Central memory CD8-positive, alpha-beta T cell (primary cell): Measurements from ENCODE around the gene TLE4.
A peak's percentile ranks its signal among the peaks of the same experiment; 100 is the strongest.
"Not testable (repeated sequence)": the region's sequence is repeated elsewhere in the genome, so short reads cannot be mapped to it uniquely, and the experiment has no call there.

Experiments
- ATAC-seq: fragments of 150-1000 bp; cut with Tn5 transposase; replicated peaks from 2 replicates; pipeline ENCODE4 v1.10.0; 2022; ENCODE audit warnings: mild to moderate bottlenecking, moderate FRiP score, moderate number of reproducible peaks; ENCODE audit not compliant: poor library complexity, severe bottlenecking; ENCODE audit errors: extremely low read depth
- DNase-seq, 2 donors: peaks; one replicate each; pipeline ENCODE4 v3.0.0; 2021; ENCODE audit warnings: low spot score in 2 of 2
- H3K27ac Mint-ChIP-seq: one replicate; pipeline ENCODE4 v1.8.0; 2022; ENCODE audit warnings: low read depth, mild to moderate bottlenecking, moderate library complexity, mixed read lengths
- H3K27me3 Mint-ChIP-seq: one replicate; pipeline ENCODE4 v1.8.0; 2022; ENCODE audit warnings: mixed read lengths
- H3K36me3 Mint-ChIP-seq: one replicate; pipeline ENCODE4 v1.8.0; 2022; ENCODE audit warnings: mild to moderate bottlenecking, moderate library complexity, mixed read lengths; ENCODE audit not compliant: insufficient read depth
- H3K4me1 Mint-ChIP-seq: one replicate; pipeline ENCODE4 v1.8.0; 2022; ENCODE audit warnings: mixed read lengths
- H3K4me3 Mint-ChIP-seq: one replicate; pipeline ENCODE4 v1.8.0; 2022; ENCODE audit warnings: mild to moderate bottlenecking, moderate library complexity, mixed read lengths
- H3K9me3 Mint-ChIP-seq: one replicate; pipeline ENCODE4 v1.8.0; 2022; ENCODE audit warnings: mixed read lengths

TLE4 gene

DNA sequence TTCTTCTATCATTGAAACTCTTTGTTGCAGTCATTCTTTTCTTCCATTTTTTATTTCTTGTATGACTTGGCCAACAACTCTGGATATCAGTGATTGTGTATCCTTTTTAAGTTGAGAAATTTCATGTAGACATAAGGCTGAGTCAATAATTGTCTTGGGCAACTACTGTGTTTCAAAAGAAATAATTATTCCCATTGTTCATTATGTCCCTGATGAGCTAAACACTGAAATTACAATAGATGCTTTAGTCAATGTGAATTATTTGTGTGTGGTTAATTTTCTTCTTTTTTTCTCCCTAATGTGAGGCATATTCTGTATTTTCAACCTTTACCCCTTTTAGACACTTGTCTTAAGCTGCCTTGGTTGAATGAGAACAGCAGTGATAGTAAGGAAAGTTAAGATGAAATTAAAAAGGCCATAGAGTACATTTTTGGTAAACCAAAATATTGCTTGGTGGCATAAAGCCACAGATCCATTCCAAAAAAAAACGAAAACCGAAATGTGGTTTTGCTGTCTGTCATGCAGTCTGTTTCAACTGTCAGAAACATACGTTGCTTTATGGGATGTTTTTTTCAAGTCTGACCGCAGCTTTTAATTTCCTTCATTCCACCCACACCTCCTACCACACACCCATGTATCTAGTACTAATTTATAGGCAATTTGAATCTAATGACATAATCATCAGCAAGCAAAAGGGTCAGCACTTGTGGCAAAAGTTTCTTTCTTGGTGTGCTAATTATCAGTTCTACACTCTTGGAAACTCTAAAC is 21.1 kb downstream of the TLE4 start:
- Mint-ChIP-seq H3K27ac (no peak overlapping the region), H3K4me3 (peak overlapping the region; percentile 31)

DNA sequence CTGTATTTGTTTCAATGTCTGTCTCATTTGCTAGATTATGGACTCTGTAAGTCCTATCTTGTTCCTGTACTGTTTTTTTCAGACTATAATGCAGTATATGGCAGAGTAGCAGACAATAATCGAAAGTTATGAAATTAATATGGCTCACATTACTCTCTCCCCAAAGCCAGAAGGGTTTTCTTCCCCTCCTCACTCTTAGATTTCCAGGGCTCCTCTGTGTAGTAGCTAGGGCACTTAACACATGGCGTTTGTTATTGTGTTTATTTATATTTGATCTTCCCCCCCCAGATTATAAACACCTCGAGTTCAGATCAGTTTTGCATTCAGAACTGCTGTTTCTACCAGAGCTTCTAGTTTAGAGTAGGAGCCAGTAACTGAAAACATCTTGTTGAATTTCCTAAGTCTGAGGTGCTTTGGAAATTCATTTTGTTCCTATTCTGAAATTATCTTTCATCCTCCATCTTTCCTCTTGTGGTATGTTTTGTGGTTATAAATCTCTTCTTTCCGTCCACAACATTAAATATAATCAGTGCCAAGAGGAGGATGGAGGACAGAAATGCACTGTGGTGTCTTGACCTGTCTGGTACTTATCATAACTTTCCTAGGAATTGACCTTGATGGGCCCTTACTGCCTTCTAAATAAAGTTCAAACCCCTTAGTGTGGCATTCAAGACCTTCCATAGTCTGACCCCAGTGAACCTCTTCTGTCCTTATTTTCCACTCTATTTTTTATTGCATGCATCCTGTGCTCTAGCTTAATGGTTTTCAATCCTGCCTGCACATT is 27.0 kb downstream of the TLE4 start:
- ATAC-seq (no peak), DNase-seq (no peak)
- no peaks in the 10 kb centered on the region for H3K36me3 Mint-ChIP-seq
- H3K27ac Mint-ChIP-seq: no peak overlapping the region
- peaks cover 56% of the 10 kb centered on the region for H3K4me1 Mint-ChIP-seq
- H3K4me3 Mint-ChIP-seq: no peak overlapping the region
- no peaks in the 10 kb centered on the region for H3K27me3 Mint-ChIP-seq
- H3K9me3 Mint-ChIP-seq: no peaks in the 10 kb centered on the region

More for the DNA sequence above, 21.1 kb downstream of the TLE4 start:
- ATAC-seq (peak; percentile 80), DNase-seq (no peak)
- H3K36me3 Mint-ChIP-seq: peaks cover 9% of the 10 kb centered on the region
- H3K9me3 Mint-ChIP-seq: no peaks in the 10 kb centered on the region
- peaks cover 77% of the 10 kb centered on the region for H3K4me1 Mint-ChIP-seq
- no peaks in the 10 kb centered on the region for H3K27me3 Mint-ChIP-seq

DNA sequence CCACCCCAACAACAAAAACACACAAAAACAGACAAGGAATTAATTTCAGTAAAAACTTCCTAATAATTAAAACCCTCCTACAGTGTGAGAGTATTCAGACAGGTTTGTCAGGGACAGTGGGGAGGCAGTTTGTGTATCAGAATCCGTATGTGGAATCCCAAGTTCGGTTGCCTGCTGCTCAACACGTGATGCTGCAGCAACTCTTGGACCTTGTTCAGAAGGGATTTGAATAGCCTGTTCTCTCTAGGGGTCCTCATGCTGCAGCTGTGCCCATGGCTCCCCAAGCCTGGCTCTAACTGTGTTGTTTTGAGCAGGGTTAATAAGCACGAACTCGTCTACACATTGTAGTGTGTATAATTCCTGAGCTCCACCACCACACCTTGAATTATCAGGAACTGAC is 28.7 kb downstream of the TLE4 start:
- Mint-ChIP-seq H3K36me3 (no peaks in the 10 kb centered on the region), H3K9me3 (no peaks in the 10 kb centered on the region), H3K27ac (no peak overlapping the region), H3K4me3 (no peak overlapping the region), H3K27me3 (no peaks in the 10 kb centered on the region), H3K4me1 (peaks cover 43% of the 10 kb centered on the region)
- DNase-seq: no peak
- no peak for ATAC-seq

DNA sequence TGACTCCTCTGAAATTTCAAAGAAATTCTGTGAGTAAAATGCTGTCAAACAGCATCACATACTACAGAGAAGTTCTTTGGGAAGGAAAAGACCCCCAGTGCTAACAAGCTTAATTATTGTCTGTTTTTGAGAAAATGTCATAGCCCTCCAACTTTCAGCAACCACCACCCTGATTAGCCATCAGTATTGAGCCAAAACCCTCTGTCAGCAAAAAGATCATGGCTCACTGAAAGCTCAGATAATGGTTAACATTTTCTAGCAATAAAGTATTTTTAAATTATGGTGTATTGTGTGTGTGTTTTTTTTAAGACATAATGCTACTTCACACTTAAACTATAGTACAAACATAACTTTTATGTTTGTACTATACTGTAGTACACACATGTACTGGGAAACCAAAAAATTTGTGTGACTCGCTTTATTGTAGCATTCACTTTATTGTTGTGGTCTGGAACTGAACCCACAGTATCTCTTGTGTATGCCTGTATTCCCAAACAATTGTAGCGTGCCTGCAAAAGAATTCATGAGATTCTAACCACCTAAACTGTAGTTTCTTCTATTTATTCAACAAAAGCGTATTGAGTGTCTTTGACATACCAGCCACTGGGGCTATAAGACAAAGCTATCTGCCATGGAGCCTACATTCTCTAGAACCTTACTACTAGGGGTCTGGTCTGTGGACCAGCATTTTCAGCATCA is 31.6 kb downstream of the TLE4 start:
- H3K27ac Mint-ChIP-seq: no peak overlapping the region

DNA sequence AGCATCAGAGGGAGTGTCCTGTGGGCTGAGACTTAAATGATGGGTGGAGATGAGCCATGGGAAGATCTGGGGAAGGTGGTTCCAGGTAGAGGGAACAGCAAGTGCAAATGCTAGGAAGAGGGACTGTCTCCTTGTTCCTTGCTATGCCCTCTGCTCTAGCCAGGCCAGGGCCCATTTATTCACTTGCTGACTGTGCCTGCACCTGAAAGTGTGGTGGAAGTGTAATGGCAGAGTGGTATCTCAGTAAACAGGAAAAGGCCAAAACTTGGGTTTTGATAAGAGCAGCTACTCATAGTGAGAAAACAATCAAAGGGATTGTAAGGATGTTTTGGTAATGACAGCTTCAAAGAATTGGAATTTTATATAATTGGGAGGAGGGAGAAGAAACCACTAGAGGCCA is 32.4 kb downstream of the TLE4 start:
- peaks cover 7% of the 10 kb centered on the region for H3K36me3 Mint-ChIP-seq
- H3K9me3 Mint-ChIP-seq: peaks cover 5% of the 10 kb centered on the region
- no peak overlapping the region for H3K27ac Mint-ChIP-seq
- DNase-seq: no peak
- H3K4me3 Mint-ChIP-seq: no peak overlapping the region
- H3K27me3 Mint-ChIP-seq: no peaks in the 10 kb centered on the region
- H3K4me1 Mint-ChIP-seq: peaks cover 36% of the 10 kb centered on the region
- ATAC-seq: no peak

More for the DNA sequence above, 31.6 kb downstream of the TLE4 start:
- ATAC-seq: no peak
- H3K9me3 Mint-ChIP-seq: peaks cover 5% of the 10 kb centered on the region
- no peaks in the 10 kb centered on the region for H3K27me3 Mint-ChIP-seq
- no peak for DNase-seq
- H3K4me3 Mint-ChIP-seq: no peak overlapping the region
- peaks cover 7% of the 10 kb centered on the region for H3K36me3 Mint-ChIP-seq
- H3K4me1 Mint-ChIP-seq: peaks cover 43% of the 10 kb centered on the region

DNA sequence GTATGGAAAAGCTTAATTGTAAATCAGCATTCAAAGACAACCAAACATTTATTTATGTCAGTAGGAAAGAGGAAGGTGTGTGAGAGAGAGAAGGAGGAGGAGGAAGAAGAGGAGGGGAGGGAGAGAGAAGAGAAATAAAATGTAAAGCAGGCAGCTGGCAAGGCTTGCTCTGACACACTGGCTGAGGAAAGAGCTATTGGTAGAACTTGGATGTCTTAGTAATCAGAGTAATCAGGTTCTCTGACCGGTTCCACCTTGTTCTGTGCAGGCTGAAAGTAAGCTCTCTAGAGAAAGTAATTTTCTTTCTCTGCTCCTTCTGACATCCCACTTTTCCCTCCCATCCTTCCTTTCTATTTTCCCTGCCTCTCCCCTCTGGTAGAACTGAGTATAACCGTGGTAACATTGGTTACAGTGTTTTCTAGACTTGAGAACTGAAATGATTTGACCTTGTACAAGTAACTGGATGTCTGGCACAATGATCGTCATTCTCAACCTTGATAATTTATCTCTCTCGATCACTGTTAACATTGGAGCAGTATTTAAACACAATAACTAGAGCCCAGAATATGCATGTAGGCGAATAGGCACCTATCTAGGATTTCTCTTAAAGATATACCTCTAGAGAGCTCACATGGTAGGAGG is 33.3 kb downstream of the TLE4 start:
- H3K27me3 Mint-ChIP-seq: no peaks in the 10 kb centered on the region
- peaks cover 7% of the 10 kb centered on the region for H3K36me3 Mint-ChIP-seq
- ATAC-seq (peak; percentile 25), DNase-seq (no peak)
- peaks cover 35% of the 10 kb centered on the region for H3K4me1 Mint-ChIP-seq
- no peak overlapping the region for H3K4me3 Mint-ChIP-seq
- peaks cover 5% of the 10 kb centered on the region for H3K9me3 Mint-ChIP-seq
- no peak overlapping the region for H3K27ac Mint-ChIP-seq

DNA sequence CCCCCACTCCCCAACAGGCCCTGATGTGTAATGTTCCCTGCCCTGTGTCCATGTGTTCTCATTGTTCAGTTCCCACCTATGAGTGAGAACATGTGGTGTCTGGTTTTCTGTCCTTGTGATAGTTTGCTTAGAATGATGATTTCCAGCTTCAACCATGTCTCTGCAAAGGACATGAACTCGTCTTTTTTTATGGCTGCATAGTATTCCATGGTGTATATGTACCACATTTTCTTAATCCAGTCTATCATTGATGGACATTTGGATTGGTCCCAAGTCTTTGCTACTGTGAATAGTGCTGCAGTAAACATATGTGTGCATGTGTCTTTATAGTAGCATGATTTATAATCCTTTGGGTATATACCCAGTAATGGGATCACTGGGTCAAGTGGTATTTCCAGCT is 34.8 kb downstream of the TLE4 start:
- peaks cover 32% of the 10 kb centered on the region for H3K4me1 Mint-ChIP-seq
- DNase-seq: not testable (repeated sequence)

DNA sequence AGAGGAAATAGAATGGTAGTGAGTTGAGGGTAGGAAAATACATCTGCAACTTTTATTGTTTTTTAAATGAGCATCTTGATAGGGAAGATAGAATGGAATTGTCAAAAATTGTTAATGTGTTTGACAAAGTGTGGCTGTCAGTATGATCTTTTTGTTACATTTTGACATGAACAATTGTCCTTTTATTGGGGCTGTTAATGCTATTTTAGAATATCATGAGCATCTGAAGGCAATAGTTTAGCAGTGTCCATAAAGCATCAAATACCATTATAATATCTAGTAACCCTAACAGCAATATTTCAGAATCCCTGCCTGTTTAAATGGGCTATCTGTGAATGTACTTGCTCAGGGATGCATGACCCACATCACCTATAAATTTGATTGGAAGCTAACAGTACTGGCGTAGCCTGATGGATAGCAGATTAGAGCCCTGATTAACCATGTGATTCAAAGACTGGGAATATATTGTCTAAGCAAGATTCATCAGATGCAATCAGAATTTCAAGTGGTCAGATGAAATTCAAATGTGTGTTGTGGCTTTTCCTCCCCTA is 37.8 kb downstream of the TLE4 start:
- H3K27ac Mint-ChIP-seq: no peak overlapping the region
- ATAC-seq: no peak
- DNase-seq: no peak
- no peaks in the 10 kb centered on the region for H3K27me3 Mint-ChIP-seq
- no peak overlapping the region for H3K4me3 Mint-ChIP-seq
- peaks cover 48% of the 10 kb centered on the region for H3K4me1 Mint-ChIP-seq
- peaks cover 14% of the 10 kb centered on the region for H3K36me3 Mint-ChIP-seq
- peaks cover 5% of the 10 kb centered on the region for H3K9me3 Mint-ChIP-seq

More for the DNA sequence above, 34.8 kb downstream of the TLE4 start:
- not testable (repeated sequence) for H3K27ac Mint-ChIP-seq, H3K9me3 Mint-ChIP-seq, ATAC-seq, H3K36me3 Mint-ChIP-seq, H3K4me3 Mint-ChIP-seq, H3K27me3 Mint-ChIP-seq

DNA sequence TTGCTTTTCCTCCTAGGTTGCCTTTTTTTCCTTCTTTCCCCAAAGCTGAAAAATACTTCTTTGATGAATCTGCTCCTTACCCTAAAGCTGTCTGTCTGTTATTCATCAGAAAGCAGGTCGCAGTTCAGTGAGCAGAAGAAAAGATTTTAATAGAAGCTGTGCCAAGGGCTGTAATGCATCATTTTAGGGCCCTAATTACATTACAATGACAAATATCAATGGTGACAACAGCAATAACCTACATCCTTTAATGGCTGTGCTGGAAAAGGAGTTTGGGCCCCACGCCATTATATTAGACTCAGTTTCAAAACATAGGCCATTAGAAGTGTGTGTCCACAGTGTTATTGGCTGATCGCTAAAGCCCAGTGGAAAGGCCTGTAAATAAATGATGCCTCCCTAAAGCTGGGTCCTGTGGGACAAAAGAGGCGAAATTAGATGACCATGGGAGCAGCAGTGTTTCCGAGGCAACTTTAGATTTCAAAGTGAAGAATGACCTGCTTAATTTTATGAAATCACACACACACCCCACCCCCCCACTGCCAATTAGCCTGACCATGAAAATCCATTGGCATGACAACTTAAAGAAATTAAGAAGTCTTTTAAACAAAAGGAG is 38.4 kb downstream of the TLE4 start:
- no peak overlapping the region for H3K27ac Mint-ChIP-seq
- DNase-seq (no peak), ATAC-seq (no peak)
- H3K36me3 Mint-ChIP-seq: peaks cover 16% of the 10 kb centered on the region
- H3K4me3 Mint-ChIP-seq: no peak overlapping the region
- H3K4me1 Mint-ChIP-seq: peaks cover 48% of the 10 kb centered on the region
- H3K27me3 Mint-ChIP-seq: no peaks in the 10 kb centered on the region
- H3K9me3 Mint-ChIP-seq: peaks cover 5% of the 10 kb centered on the region

DNA sequence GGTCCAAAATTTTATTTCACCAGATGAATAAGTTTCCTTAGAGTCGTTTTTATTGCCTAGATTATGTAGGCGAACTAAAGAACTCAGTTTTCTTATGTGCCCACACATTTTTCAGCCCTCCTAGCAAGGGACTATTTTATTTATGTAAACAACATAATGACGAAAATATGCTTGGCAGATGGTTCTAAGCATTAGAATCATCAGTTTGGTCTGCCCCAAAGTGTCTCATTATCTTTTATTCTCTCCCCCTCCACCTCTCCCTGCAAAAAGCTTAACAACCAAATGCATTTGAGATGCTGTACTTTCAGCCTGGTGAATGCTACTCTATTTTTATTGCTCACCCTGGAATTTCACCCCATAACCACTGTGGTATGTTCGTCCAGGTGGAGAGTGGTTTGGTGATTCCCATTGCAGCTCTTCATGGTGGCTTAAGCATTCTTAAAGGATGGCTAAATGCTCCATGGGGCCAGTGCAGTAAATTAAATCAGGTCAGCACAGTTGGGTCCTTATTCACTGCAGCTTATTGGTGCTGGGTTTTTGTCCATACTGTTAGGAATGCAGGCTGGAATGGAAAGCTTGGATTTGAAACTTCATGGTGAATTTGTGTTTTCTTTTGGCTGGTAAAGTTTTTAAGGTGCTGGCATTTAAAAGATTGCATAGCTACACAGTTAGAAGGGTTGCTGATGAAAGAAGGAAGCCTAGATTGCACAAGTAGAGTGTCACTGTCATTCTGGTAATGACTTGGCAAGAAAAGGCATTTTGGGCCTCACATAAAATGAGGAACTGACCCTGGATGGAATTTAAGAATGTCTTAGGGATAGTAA is 39.2 kb downstream of the TLE4 start:
- Mint-ChIP-seq H3K36me3 (peaks cover 16% of the 10 kb centered on the region), H3K27ac (no peak overlapping the region), H3K27me3 (no peaks in the 10 kb centered on the region), H3K4me1 (peaks cover 48% of the 10 kb centered on the region), H3K4me3 (no peak overlapping the region), H3K9me3 (peaks cover 5% of the 10 kb centered on the region)
- DNase-seq (no peak), ATAC-seq (no peak)

DNA sequence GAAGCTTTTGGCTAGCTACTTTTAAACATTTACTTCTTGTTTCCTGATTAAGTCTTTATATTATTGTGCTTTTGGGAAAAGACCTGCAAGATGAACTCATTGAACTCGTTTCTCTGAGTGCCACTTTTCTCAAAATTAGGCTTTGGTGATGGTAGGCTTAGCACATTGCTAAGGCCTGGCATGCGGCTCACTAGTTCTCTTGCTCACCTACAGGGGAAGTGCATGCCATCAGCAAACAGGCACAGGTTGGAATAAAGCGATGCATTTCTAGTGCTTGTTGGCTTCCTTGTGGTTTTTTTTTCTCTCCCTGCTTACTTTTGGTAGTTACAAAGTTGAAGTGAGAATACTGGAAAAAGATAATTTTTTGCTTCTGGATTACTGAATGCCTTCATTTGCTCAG is 41.4 kb downstream of the TLE4 start:
- H3K4me3 Mint-ChIP-seq: no peak overlapping the region
- H3K9me3 Mint-ChIP-seq: no peaks in the 10 kb centered on the region
- peaks cover 9% of the 10 kb centered on the region for H3K36me3 Mint-ChIP-seq
- no peak overlapping the region for H3K27ac Mint-ChIP-seq
- ATAC-seq (no peak), DNase-seq (no peak)
- H3K4me1 Mint-ChIP-seq: peaks cover 38% of the 10 kb centered on the region
- no peaks in the 10 kb centered on the region for H3K27me3 Mint-ChIP-seq
